C4-2B (cell line): ENCODE data around the gene ZG16B.

Experiments used
- ZFX ChIP-seq: fragments of 450-650 bp; IDR thresholded peaks from 2 replicates; pipeline ENCODE4 v1.6.1; 2017
- TF ChIP-seq, protein P1 (sequence below): fragments of 450-650 bp; conservative IDR thresholded peaks from 2 replicates; pipeline ENCODE4 v1.5.1; 2017; ENCODE audit warnings: mild to moderate bottlenecking

DNA sequence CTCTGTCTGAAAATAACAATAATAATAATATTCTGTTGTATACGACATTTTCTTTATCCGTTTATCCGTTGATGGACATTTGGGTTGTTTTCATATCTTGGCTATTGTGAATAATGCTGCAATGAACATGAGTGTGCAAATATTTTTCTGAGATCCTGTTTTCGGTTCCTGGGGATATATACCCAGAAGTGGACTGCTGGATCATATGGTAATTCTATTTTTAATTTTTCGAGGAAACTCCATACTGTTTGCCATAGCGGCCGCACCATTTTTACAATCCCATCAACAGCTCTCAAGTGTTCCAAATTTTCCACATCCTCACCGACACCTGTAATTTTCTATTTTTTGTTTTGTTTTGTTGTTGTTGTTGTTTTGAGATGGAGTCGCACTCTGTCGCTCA is 37.2 kb upstream of the ZG16B start:
- TF ChIP-seq, protein P1, sequence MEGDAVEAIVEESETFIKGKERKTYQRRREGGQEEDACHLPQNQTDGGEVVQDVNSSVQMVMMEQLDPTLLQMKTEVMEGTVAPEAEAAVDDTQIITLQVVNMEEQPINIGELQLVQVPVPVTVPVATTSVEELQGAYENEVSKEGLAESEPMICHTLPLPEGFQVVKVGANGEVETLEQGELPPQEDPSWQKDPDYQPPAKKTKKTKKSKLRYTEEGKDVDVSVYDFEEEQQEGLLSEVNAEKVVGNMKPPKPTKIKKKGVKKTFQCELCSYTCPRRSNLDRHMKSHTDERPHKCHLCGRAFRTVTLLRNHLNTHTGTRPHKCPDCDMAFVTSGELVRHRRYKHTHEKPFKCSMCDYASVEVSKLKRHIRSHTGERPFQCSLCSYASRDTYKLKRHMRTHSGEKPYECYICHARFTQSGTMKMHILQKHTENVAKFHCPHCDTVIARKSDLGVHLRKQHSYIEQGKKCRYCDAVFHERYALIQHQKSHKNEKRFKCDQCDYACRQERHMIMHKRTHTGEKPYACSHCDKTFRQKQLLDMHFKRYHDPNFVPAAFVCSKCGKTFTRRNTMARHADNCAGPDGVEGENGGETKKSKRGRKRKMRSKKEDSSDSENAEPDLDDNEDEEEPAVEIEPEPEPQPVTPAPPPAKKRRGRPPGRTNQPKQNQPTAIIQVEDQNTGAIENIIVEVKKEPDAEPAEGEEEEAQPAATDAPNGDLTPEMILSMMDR = no peak
- no peak for TF ChIP-seq ZFX
